Activated T-helper 1 cell treated with anti-CD3 and anti-CD28 coated beads, Interleukin-2, amount 50 U/mL, for 16 hours (primary cell): ENCODE measurements around the gene PIP5K1C.

Source experiments
- DNase-seq, 2 donors: peaks; one replicate each; pipeline ENCODE4 v3.0.0-alpha.2; 2020; ENCODE audit warnings: low read depth in 1 of 2, low spot score in 1 of 2

Gene PIP5K1C

GRCh38 chr19:3700242-3701032, at the start of gene PIP5K1C:
PIP5K1C (minus strand) TSS chr19:3700468; CDS start chr19:3700390, 78 bp downstream.
- peak; percentile 89 to 92 for DNase-seq

GRCh38 chr19:3748965-3749364, 48.7 kb upstream of the PIP5K1C start:
- DNase-seq = no peak

GRCh38 chr19:3746371-3747056, 46.2 kb upstream of the PIP5K1C start:
- no peak for DNase-seq

GRCh38 chr19:3745363-3746045, 45.2 kb upstream of the PIP5K1C start:
- DNase-seq = no peak

- no peak for DNase-seq
Observed at GRCh38 chr19:3743486-3743885, 43.2 kb upstream of the PIP5K1C start.

GRCh38 chr19:3740431-3740830, 40.2 kb upstream of the PIP5K1C start:
- DNase-seq = no peak

GRCh38 chr19:3738477-3739220, 38.4 kb upstream of the PIP5K1C start:
- no peak for DNase-seq

GRCh38 chr19:3737487-3738205, 37.4 kb upstream of the PIP5K1C start:
- no peak for DNase-seq

- no peak for DNase-seq
Observed at GRCh38 chr19:3736106-3736724, 35.9 kb upstream of the PIP5K1C start.

- no peak for DNase-seq
Observed at GRCh38 chr19:3734310-3734600, 34.0 kb upstream of the PIP5K1C start.

GRCh38 chr19:3733549-3734309, 33.5 kb upstream of the PIP5K1C start:
- DNase-seq = no peak

GRCh38 chr19:3732108-3732507, 31.8 kb upstream of the PIP5K1C start:
- DNase-seq = no peak

GRCh38 chr19:3730457-3730958, 30.2 kb upstream of the PIP5K1C start:
- no peak for DNase-seq

- no peak for DNase-seq
Observed at GRCh38 chr19:3725640-3726310, 25.5 kb upstream of the PIP5K1C start.

- no peak for DNase-seq
Observed at GRCh38 chr19:3725121-3725520, 24.9 kb upstream of the PIP5K1C start.

GRCh38 chr19:3723883-3724282, 23.6 kb upstream of the PIP5K1C start:
- DNase-seq = no peak

GRCh38 chr19:3723110-3723488, 22.8 kb upstream of the PIP5K1C start:
- DNase-seq = no peak

- no peak for DNase-seq
Observed at GRCh38 chr19:3722443-3723109, 22.3 kb upstream of the PIP5K1C start.
